HG03025 (cell line): Measurements from ENCODE around the gene AGR2.
"Not testable (repeated sequence)": the region's sequence is repeated elsewhere in the genome, so short reads cannot be mapped to it uniquely, and the experiment has no call there.

Experiments used
- ATAC-seq: cut with Tn5 transposase; IDR thresholded peaks from one replicate; pipeline ENCODE4 v1.9.1; 2021; ENCODE audit warnings: mild to moderate bottlenecking, moderate library complexity; ENCODE audit not compliant: unreplicated experiment, low FRiP score

The AGR2 gene

DNA sequence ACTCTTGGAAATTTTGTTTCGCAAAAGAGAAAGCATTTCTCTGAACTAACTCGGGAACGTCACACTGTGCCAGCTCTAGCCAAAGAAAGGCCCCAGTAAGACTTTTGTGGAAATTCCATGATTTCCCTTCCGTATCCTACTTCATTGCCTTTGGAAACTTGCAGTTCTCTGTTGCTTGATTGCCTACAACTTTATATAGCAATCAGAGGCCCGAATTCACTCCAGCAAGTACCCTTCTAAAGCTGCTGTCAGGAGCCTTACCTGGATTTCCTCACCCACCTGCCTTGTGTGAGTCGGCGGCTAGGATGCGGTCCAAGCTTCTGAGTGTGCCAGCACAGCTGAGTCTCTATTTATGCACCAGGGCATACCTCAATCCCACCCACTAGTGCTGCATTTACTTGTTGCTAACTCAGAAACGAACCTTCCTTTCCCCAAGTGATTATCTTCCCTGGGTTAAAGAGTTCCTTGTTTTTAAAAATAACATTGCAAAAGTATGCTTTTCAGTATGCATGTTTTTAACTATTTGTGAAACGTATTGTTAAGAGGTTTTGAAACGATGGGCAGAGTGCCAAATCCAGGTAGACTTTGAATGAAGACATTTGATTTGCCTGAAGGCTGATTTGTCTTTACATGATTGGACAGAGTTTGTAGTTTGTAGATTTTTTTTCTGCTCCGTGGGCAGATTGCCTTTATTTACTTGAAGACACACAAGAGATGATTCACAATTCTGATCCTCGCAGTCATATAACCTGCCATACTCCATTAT, at the start of gene AGR2:
AGR2 (minus strand) TSS at position 326 of the 766 bp plus-strand sequence. CDS start 3,203 bp downstream, outside the sequence.
- no peak for ATAC-seq

DNA sequence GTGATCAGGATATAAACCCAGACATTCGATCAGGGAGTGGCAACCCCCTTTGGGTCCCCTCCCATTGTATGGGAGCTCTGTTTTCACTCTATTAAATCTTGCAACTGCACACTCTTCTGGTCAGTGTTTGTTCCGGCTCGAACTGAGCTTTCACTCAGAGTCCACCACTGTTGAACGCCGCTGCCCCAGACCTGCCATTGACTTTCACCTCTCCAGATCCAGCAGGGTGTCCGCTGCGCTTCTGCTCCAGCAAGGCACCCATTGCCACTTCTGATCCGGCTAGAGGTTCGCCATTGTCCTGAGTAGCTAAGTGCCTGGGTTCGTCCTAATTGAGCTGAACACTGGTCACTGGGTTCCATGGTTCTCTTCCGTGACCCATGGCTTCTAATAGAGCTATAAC, 48.4 kb upstream of the AGR2 start:
- ATAC-seq: not testable (repeated sequence)

DNA sequence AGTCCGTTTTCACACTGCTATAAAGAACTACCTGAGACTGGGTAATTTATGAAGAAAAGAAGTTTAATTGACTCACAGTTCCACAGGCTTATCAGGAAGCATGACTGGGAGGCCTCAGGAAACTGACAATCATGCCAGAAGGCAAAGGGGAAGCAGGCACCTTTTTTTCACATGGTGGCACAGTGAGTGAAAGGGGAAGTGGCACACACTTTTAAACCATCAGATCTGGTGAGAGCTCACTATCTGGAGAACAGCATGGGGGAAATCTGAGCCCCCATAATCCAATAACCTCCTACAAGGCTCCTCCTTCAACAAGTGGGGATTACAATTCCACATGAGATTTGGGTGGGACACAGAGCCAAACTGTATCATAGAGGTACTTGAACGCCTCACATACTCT, 47.0 kb upstream of the AGR2 start:
- ATAC-seq: no peak

DNA sequence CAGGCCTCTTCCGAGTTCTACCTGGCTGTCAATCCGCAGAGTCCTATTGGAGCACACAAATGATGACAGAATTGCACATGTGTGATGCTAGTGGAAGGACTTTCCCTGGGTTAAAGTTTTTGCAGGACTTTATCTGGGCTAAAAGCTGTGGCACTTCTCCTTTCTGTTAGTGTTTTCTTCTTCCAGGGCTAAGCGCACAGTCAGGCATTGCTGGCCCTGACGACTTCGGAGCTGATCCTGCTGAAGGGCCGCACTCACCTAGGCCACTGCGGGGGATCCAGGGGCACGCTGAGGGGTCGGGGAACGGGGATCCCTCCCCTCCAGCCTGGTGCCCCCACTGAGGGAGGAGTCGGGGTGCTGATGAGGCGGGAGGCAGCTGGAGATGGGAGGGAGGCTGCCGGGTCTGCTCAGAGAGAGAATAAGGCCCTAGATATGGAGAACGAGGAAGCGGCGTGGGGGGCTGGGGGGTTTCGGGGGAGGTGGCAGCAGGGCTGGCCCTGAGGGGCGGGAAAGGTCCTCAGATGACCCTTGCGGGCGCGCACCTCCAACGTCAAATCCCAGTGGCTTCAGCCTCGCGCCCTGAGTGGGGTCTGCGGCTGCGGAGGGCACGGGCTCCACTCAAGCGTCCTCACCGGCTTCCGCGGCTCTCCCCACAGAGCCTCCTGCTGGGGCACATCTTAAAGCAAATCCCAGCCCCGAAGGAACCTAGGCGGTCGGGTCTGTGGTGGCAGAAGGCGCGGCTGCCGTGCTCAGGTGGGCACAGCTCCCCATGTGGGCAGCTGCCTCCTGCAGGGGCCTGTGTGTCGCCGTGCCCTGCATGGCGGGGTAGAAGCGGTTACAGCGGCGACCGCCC, 46.0 kb upstream of the AGR2 start:
- no peak for ATAC-seq

DNA sequence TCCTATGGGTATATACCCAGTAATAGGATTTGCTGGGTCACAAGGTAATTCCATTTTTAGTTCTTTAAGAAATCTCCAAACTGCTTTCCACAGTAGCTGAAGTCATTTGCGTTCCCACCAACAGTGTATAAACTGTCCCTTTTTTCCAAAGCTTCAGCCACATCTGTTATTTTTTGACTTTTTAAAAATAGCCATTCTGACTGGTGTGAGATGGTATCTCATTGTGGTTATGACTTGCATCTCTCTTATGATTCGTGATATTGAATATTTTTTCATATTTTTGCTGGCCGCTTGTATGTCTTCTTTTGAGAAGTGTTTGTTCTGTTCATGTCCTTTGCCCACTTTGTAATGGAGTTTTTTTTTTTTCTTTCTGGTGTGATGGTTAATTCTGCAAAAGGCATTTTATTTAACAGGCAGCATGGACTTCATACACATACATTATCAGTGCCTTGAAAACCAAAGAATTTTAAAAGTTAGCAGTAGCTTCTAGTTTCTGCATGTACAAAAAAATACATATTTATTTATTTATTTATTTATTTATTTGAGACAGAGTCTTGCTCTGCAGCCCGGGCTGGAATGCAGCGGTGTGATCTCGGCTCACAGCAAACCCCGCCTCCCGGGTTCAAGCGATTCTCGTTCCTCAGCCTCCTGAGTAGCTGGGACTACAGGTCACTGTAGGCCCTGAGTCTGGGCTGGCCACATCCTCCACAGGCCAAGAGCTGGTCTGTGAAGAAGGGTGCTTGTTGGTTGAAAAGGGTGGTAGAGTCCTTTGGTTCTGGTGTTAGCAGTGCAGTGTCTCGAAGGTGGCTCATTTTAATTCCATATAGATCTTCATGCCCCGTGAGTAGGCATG, 44.7 kb upstream of the AGR2 start:
- no peak for ATAC-seq

DNA sequence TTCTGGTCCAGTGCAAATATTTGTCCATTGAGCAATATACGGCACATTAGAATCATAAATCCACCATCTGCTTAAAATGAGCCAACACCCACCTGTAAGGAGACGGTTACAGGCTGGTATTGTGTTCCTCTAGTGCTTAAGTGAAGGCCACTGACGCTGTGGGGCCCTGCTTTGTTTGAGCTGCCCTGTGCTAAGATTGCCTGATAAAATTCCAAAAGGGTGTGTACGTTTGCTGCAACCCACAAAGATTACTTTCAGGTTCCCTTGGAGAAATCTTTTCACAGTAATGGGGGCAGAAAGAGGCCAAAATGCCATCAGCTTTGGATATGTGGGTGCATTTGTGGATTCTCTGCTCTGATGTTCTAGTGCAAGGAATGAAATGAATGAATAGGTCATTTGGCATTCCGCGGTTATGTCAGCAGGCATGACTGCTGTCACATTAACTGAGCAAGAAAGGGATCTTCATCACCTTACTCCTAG, 42.6 kb upstream of the AGR2 start:
- ATAC-seq: no peak

DNA sequence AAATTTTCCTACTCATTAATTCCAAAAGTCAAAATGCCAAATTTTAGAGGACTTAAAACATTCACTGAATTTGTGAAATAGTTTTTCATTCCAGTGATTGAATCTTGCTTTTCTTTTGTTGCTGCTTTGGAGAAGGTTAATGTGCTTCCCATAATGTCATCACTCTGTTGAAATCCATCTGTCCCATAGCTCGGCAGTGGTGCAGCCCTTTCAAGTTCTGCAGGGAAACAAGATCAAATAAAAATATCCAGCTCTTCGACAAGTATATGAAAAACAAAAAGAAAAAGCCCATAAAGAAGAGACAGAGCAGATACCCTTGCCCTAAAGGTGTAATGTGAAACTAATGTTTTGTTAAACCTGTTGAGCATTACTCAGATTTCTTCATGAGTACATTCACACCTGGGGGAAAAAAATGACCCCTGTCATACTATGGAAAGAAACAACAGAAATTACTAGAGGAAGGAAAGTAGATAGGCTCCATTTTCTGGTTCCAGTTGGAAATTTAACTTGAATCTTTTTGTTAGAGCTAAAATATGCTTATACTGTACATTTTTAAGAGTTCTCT, 41.9 kb upstream of the AGR2 start:
- no peak for ATAC-seq

DNA sequence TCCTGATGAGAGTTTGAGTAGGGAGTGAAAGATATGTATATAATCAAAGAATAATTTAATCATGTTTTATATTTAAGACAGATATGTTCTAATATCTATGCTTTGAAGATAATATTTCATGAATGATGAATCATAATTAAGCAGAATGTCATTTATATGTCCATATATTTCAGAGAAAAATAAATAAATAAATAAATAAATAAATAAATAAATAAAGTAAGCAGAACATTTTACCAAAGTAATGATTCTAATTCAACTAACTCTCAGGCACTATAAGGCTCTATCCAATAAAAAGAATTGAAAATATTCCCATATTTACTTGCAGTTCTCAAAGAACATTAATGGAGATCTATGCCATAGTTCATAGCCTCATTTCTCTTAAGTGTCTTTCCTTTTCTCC, 40.9 kb upstream of the AGR2 start:
- no peak for ATAC-seq

DNA sequence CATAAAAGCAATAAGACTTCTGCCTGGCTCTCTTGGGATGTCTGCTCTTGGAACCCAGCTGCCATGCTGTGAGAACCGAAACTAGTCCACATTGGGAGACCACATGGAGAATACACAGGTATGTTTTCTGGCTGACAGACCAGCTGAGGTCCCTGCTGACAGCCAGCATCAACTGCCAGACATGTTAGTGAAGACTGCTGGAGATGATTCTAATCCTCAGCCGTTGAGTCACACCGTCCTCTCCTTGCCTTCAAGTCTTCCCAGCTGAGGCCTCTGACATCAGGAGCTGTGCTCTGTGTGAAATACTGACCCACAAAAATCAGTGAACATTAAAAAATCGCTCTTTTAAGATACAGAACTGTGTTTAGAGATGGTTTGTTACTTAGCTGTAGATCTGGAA, 36.9 kb upstream of the AGR2 start:
- ATAC-seq: no peak

DNA sequence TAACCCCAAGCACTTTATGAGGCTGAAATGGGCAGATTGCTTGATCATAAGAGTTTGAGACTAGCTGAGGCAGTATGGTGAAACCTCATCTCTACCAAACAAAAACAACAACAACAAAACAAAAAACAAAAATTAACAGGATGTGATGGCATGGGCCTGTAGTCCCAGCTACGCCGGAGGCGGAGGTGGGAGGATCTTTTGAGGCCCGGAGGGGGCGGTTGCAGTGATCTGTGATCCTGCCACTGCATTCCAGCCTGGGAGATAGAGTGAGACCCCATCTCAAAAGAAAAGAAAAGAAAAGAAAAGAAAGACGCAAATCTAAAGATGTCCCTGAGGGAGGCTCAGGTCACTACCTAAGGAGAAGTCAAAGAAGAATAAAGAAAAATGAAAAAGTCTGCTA, 35.3 kb upstream of the AGR2 start:
- ATAC-seq: no peak

DNA sequence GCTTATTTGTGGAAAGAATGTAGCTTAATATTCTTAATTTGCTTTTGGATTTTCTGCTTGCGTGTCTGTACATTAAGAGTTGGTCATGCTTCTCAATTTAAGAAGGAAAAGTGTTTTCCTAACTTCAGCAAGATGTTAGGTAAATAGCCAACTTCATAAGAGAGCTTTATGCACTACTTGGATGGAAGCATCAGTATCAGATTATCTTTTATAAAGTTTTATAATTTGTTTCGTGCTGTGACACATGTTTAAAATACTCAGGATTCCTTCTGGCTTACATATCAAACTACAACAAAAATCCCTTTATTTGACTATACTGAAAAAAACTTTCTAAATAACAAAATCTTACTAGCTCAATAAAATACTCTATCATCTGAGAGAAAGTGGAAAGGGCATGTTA, 34.8 kb upstream of the AGR2 start:
- ATAC-seq: no peak

DNA sequence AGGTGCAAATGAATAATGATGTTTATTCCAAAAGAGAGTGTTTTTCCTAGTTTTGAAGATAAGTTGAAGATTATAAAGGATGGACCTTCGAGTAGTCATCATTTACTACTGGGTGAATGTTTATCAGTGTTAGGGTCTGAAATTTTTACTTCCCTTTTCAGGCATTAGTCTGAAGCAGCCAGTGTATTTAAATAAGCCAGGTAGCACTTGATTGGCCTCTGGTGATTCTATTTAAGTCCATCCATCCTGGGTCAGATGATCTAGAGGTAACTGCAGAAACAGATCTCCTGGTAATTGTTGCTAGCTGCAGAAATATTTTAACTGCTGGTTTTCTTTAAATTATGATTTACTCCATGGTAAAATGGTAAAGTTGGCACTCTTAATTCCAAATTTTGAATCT, 34.1 kb upstream of the AGR2 start:
- no peak for ATAC-seq

DNA sequence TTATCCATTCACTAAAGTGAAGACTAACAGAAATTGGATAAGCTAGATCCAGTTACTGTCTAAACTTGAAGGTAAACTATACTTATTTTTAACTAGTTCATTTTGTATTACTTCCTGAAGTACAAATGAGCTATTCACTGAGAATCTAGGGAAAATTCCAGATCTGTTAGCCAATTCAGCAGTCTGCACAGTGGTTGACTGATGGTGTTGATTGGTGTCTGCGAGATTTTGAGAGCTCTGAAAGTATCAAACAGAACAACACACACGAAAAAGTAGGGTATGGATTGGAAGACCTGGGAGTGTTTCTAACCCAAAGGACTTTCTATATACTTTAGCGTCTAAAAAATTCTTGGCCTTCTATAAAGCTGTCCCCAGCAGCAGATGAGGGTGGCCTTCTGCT, 33.6 kb upstream of the AGR2 start:
- ATAC-seq: no peak

DNA sequence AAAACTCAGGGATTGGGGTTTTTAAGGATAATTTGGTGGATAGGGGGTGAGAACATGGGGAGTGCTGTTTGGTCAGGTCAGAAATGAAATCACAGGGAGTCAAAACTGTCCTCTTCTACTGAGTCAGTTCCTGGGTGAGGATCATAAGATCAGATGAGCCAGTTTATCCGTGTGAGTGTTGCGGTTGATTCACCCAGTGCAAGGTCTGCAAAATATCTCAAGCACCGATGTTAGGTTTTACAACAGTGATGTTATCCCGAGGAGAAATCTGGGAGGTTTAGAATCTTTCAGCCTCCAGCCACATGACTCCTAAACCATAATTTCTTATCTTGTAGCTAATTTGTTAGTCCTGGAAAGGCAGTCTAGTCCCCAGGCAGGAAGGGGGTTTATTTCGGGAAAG, 31.7 kb upstream of the AGR2 start:
- no peak for ATAC-seq

DNA sequence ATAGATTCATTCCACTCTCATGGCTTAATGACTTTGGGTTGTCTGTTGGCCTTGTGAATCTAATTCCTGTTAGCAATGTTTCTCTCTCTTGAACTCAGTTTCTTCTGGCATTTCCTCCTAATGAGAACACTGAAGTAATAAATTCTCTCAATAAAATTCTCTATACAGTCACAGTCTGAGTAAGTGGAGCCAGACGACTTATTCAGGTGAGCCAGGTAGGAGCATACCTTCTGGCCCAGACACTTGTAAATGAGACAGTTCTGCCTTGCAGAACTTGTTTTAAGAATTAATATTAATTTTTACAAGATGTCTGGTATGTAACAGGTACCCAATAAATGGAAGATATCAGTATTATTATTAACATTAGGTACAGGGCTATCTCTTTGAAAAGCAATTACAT, 28.6 kb upstream of the AGR2 start:
- no peak for ATAC-seq

DNA sequence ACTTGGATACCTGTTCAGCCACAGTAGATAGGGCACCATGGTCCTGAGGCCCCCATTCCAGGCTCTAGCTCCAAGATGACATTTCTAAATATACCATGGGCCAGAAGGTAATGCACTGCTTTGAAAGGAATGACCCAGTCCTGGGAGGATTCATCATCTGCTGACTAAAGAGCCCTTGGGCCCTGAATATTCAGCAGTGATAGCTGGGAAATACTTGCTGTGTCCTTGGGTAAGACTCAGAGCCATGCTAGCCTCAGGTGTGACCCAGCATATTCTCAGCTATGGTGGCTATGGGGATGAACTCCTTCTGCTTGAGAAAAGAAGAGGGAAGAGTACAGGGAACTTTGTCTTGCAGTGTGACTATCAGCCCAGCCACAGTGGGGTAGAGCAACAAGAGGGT, 21.3 kb upstream of the AGR2 start:
- no peak for ATAC-seq

DNA sequence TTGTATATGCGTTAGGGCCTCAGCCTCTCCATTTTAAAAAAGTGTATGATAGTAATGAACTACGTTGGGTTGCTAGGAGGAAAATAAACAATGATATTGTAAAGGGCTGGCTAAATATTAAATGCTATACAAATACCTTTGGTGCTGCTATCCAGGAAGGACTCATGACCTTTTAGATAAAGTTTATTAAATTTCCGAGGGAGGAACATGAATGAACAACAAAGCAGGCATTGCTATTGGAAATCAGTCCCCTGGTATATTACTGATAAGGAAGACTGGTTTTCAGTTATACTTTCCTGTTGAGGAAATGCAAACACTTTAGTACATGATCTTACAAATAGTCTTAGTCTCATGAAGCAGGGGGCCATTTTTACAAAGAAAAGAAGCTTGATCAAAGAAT, 17.2 kb upstream of the AGR2 start:
- ATAC-seq: no peak

DNA sequence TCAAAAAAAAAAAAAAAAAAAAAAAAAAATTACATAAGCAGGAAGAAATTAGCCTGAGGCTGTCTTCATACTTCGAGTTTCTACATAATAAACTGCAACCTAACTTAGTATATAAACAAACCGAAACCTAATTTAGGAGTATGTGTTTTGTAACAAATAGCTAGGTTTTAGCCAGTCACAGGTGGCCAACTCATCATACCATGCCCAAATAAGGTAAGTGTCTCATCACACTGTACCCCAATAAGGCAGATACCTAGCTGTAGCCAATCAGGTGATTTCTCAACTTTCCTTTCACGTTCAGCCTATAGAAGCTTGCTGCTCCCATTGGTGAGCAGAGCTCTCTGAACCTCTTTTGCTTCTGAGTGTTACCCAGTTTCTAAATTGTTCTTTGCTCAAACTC, 13.9 kb upstream of the AGR2 start:
- no peak for ATAC-seq

DNA sequence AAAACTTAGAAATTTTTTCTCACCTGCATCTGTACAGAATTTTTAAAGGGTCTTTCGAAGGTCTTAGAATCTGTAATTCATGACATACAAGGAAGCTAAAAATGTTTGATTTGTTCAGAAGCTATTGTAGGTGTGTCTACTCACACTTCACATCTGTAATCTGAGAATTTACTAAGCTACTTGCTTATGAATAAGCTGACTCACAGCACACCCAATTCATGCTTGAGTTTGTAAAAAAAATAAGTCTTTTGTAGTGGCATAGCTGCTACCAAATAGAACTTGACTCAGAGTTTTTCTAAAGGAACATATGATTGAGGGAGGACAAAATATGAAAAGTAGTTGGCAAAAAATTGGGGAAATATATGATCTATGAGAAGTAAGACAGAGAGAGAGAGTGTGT, 12.7 kb upstream of the AGR2 start:
- ATAC-seq: no peak

DNA sequence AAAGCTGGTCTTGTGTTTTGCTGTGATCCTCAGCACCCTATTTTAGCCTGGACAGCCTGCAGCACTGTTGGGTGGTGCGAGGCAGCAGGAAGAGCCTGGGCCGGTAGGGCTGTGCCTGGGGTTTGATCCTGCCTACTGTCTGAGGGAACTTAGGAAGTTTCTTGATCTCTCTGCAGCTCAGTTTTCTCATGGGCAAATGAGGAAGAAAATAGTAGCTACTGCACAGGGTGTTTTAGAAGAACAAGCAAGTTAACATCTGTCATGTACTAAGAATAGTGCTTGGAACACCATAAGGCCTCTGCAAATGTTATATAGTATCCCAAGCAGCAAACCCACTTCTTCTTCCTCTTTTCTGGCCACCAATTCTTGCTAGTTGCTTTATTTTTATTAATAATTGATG, 12.0 kb upstream of the AGR2 start:
- no peak for ATAC-seq

DNA sequence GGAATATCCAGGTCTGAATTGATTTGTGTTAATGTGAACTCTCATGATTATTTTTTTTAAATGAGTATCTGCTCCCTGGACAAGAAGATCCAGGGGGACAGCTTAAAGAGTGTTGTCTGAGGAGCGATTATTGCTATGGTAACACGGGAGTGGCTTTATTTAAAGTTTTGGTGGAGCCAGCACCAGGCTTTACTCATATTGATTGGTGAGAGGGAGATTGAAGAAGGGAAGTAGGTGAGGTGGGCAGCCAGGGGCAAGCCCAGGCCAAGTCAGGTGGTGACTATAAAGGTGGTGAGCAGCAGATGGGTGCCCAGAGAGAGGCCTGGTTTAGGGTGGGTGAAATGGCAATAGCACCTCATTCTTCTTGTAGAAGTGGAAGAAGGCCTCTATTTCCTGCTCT, 10.2 kb upstream of the AGR2 start:
- no peak for ATAC-seq
